ENCODE data around the gene PTPRS.

DNA sequence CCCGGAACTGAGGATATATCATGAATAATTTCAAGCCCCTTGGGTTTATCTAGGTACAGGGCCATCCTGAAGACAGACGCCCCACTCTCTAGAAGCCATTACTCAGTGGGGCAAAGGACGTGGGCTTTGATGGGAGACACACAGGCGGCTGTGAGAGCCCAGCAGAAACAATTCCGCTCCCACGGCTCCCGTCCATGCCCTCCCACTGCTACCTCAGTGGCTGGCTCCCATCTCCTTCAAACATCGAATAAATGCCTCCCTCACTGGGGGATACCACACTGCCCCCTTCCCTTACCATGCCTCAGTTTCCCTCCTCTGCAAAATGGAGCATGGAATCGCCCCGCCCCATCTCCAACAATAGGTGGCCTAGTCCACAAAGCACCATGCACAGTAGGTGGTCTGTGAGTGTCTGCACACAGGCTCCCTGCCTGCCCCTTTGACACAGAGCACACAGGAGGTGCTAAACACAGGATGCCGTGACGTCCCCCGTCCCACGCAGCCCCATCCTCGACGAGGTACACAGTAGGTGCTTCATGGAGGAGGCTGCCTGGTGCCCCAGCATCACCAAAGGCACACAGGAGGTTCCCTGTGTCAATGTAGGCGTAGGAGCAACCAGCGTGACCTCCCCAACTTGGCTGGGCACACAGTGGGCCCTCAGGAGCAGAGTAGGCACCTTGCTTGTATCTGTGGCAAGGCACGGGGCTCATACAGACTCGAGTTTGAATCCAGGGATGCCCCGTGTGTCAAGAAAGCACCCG lies 46.0 kb downstream of the PTPRS start:
- TF ChIP-seq, protein P1, sequence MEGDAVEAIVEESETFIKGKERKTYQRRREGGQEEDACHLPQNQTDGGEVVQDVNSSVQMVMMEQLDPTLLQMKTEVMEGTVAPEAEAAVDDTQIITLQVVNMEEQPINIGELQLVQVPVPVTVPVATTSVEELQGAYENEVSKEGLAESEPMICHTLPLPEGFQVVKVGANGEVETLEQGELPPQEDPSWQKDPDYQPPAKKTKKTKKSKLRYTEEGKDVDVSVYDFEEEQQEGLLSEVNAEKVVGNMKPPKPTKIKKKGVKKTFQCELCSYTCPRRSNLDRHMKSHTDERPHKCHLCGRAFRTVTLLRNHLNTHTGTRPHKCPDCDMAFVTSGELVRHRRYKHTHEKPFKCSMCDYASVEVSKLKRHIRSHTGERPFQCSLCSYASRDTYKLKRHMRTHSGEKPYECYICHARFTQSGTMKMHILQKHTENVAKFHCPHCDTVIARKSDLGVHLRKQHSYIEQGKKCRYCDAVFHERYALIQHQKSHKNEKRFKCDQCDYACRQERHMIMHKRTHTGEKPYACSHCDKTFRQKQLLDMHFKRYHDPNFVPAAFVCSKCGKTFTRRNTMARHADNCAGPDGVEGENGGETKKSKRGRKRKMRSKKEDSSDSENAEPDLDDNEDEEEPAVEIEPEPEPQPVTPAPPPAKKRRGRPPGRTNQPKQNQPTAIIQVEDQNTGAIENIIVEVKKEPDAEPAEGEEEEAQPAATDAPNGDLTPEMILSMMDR (IDR thresholded peaks at IDR 0.05; ENCODE audit: low read length) = no peak
- TF ChIP-seq EZH2phosphoT487 (IDR thresholded peaks at IDR 0.05; ENCODE audit: low read length) = no peak

Data from MM.1S (cell line).